Uterus (tissue), 2 donors: ENCODE results near the gene NOP14.
A peak's percentile ranks its signal among the peaks of the same experiment; 100 is the strongest.

Experiments
- CTCF ChIP-seq, 4 experiments: fragments of 200-600 bp in 2 of 4; fragments of 450-650 bp in 2 of 4; sonication (generic) in 2 of 4; IDR thresholded peaks; one replicate each; pipeline ENCODE4 v1.5.1; 2016 to 2019; ENCODE audit warnings: antibody characterized with exemption in 4 of 4, mild to moderate bottlenecking in 2 of 4, moderate library complexity in 1 of 4
- POLR2A ChIP-seq, 2 donors: fragments of 450-650 bp; IDR thresholded peaks; one replicate each; pipeline ENCODE4 v1.6.1; 2016; ENCODE audit warnings: antibody characterized with exemption in 2 of 2, mild to moderate bottlenecking in 1 of 2, moderate library complexity in 1 of 2

GRCh38 chr4:2934813-2935761 is 28.1 kb downstream of the NOP14 start:
- no peak for TF ChIP-seq CTCF (IDR thresholded peaks at IDR 0.05)
- peak; percentile 59 to 95 for TF ChIP-seq POLR2A (IDR thresholded peaks at IDR 0.05)
